Epithelial cell of proximal tubule (primary cell): Measurements from ENCODE around the gene CTSG. TPM values are rescaled to one million over a fixed set of nuclear protein-coding genes. Genes with fewer than 3 reads are reported as not detected.
"Not testable (repeated sequence)": the region's sequence is repeated elsewhere in the genome, so short reads cannot be mapped to it uniquely, and the experiment has no call there.

ENCODE experiments used
- DNase-seq: peaks from one replicate; pipeline ENCODE4 v3.0.0-alpha.2; 2011; ENCODE audit warnings: low read depth
- H3K4me3 ChIP-seq: 2 replicates; pipeline ENCODE4 v1.5.1; 2011; ENCODE audit warnings: low read depth, mild to moderate bottlenecking, low read length
- total RNA-seq: library from RNA; depleted of rRNA; stranded (reverse); fragments of >200 nt; gene quantifications from 2 replicates; pipeline ENCODE4 v1.2.3, GENCODE V29; 2015
- TF ChIP-seq, protein P1 (sequence below): conservative IDR thresholded peaks from 2 replicates; pipeline ENCODE4 v1.5.1; 2012; ENCODE audit warnings: low read depth, mild to moderate bottlenecking, low read length

The CTSG gene
- total RNA-seq, 1 donor from 2014 or later: not detected

DNA sequence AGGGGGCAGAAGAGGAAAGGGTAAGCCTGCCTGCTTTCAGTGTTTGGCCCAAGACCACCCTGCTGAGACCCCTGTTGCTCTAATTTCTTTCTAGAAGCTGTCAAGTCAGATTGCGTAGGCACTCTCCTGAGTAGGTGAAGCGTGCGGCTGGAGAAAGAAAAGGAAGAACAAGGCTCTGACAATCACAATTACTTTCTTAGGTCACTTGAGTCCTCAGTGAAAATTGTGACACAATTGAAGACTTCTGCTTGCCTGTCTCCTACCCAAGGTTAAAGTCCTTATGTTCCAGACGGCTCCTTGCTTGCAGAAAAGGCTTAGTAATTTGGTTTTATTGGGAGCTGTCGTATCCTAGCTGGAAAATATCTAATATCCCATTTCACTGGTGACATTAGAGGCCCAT lies 721 bp upstream of the CTSG start:
- H3K4me3 ChIP-seq: no peak overlapping the region
- TF ChIP-seq, protein P1, sequence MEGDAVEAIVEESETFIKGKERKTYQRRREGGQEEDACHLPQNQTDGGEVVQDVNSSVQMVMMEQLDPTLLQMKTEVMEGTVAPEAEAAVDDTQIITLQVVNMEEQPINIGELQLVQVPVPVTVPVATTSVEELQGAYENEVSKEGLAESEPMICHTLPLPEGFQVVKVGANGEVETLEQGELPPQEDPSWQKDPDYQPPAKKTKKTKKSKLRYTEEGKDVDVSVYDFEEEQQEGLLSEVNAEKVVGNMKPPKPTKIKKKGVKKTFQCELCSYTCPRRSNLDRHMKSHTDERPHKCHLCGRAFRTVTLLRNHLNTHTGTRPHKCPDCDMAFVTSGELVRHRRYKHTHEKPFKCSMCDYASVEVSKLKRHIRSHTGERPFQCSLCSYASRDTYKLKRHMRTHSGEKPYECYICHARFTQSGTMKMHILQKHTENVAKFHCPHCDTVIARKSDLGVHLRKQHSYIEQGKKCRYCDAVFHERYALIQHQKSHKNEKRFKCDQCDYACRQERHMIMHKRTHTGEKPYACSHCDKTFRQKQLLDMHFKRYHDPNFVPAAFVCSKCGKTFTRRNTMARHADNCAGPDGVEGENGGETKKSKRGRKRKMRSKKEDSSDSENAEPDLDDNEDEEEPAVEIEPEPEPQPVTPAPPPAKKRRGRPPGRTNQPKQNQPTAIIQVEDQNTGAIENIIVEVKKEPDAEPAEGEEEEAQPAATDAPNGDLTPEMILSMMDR: no peak
- DNase-seq: no peak

DNA sequence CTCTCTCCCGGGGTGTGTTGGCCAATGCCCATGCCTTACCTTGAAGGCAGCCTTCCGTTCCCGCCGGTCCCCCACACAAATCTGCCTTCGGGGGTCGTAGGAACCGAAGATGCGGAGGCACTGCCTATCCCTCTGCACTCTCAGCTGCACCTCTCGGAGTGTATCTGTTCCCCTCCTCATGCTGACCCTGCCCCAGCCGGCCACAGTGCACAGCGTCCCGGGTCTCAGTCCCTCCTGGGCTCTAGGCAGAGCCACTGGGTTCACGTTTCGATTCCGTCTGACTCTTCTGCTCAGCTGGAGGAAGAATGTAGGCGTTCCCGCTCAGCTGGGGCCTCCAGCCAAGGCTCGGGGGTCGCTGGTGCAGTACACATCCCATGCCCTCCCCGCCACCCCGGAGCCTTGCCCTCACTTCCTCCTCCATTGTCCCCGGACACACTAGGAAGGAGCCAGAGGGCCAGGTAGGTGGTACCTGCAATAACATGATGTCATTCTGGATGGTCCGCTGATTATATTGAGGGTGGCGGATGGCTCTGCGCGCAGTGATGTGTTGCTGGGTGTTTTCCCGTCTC lies 1.8 kb downstream of the CTSG start:
- H3K4me3 ChIP-seq: no peak overlapping the region
- TF ChIP-seq, protein P1: no peak
- DNase-seq: no peak

DNA sequence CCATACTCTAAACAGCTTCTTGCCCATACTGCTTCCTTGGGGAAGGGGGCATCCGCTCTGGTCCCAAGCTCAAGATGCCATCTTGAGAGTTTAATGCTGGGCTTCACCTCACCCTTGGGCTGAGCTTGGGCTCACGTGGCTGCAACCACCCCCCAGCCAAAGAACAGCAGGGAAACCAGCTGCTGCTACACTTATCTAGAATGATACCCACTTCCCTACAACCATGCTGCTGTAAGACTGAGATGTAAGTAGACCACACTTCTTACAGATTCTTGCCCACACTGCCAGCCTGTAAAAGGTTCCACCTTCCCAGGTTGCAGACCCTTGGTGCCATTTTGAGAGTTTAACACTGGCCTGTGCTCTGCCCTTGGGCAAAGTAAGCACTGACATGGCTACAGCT lies 9.7 kb downstream of the CTSG start:
- no peak for DNase-seq
- TF ChIP-seq, protein P1: no peak
- no peak overlapping the region for H3K4me3 ChIP-seq

DNA sequence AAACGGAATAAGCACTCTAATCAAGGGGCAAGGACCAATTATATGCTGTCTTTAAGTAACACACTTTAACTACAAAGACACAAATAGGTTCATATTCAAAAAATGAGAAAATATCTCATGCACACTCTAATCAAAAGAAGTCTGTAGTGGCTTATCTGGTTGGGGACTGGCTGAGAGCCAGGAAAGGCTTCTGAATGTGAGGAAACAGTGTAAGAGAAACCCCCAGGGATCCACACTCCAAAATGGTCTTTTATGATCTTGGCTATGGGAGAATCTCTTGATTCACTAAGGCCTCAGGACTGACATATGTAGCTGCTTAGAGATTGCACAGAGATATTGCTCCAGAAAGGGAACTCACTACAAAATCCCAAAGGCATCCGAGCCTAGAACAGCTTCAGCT lies 10.3 kb downstream of the CTSG start:
- TF ChIP-seq, protein P1: no peak
- DNase-seq: no peak

DNA sequence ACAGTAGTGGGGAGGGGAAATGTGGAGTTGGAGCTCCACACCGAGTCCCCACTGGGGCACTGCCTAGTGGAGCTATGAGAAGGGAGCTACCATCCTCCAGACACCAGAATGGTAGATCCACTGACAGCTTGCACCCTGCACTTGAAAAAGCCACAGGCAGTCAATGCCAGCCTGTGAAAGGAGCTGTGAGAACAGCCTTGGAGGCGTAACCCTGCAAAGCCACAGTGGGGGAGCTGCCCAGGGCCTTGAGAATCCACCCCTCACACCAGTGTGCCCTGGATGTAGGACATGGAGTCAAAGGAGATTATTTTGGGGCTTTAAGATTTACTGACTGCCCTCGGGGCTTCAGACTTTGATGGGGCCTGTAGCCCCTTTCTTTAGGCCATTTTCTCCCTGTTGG lies 12.5 kb downstream of the CTSG start:
- TF ChIP-seq, protein P1: no peak
- no peak for DNase-seq
- no peak overlapping the region for H3K4me3 ChIP-seq

More for the DNA sequence above, 10.3 kb downstream of the CTSG start:
- H3K4me3 ChIP-seq: no peak overlapping the region

DNA sequence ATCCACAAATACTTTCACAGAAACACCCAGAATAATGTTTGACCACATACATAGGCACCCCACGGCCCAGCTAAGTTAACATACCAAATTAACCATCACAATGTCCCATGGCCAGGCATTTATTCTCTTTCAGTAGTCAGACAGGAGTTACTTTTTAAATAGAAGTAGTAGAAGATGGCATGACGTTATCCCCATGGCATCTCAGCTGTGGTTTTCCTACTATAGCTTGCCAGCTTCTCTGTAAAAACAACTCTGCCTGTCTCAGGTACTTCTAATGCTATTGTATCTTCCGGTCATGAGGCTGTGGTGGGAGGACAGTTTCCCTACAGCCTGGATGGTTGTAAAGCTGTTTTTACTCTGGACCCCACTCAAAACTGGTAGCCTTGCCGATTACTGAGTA lies 19.3 kb downstream of the CTSG start:
- TF ChIP-seq, protein P1: no peak
- DNase-seq: peak; percentile 59
- H3K4me3 ChIP-seq: no peak overlapping the region

DNA sequence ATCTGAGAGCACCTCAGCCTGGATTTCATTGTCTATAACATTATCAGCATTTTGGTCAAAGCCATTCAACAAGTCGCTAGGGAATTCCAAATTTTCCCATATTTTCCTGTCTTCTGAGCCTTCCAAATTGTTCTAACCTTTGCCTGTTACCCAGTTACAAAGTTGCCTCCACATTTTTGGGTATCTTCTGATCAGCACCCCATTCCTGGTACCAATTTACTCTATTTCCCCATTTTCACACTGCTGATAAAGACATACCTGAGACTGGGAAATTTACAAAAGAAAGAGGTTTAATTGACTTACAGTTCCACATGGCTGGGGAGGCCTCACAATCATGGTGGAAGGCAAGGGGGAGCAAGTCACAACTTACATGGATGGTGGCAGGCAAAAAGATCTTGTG lies 27.0 kb downstream of the CTSG start:
- H3K4me3 ChIP-seq, DNase-seq: not testable (repeated sequence)
